ENCODE measurements around the gene ALDH18A1. TPM values are rescaled to one million over a fixed set of nuclear protein-coding genes. Genes with fewer than 3 reads are reported as not detected.

Gene ALDH18A1
- total RNA-seq (10 to 100 TPM; 16.5 to 45.6 (median 38.7) TPM), polyA plus RNA-seq (10 to 100 TPM; 13.7 to 65.8 TPM)
- long read RNA-seq, donor 1, transcript ALDH18A1-202 (18 exons, 3,359 nt): major isoform, 36 of 71 reads
- long read RNA-seq, donor 1, partial matches to known transcripts: 22 of 71 reads
- long read RNA-seq, donor 1, other reads (novel, unspliced or antisense): 10 of 71 reads
- long read RNA-seq, donor 2, transcript ALDH18A1-202 (18 exons, 3,359 nt): major isoform, 10 of 32 reads
- long read RNA-seq, donor 2, partial matches to known transcripts: 19 of 32 reads
- long read RNA-seq, donor 2, other reads (novel, unspliced or antisense): 0 of 32 reads
- long read RNA-seq, donor 3, transcript ALDH18A1-202 (18 exons, 3,359 nt): major isoform, 40 of 80 reads
- long read RNA-seq, donor 3, transcript ALDH18A1-201 (18 exons, 3,337 nt): minor isoform, 5 of 80 reads
- long read RNA-seq, donor 3, partial matches to known transcripts: 19 of 80 reads
- long read RNA-seq, donor 3, other reads (novel, unspliced or antisense): 16 of 80 reads

DNA sequence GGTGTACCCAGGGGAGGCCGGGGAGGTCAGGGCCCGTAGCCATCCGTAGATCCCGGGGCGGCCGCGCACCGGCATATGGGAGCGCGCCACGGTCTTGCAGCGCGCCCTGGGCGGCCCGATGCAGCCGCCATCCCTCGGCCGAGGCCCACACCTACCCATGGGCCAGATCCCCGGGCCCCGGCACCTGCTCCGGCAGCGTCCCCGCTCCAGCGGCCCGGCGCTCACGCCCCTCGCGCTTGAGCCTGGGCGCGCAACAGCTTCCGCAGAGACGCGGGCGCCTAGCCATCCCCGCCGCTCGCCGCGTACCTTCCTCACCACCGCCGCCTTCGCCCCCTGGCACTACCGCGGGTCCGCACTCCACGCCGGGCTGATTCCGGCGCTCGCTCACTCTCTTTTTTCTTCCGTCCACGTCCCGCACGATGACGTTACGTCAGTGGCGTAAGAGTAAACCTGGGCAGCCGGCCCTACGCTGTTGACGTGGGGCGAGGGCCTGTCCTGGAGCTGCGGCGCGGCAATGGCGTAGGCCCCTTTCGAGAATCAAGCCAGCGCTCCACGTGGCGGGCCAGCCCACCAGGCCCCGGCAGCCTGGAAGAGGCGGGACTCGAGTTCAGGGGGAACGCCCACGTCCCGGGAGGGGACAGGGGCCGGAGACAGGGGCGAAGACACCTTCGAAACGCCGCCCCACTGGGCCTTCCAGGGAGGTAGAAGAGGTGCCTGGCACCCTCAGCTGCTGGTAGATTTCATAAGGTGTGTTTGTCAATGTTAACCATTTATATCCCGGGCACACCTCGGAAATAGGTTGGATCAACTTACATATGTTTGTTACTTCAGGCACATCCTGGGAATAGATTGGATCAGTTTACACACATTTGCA lies at the start of gene ALDH18A1:
TSS of gene ALDH18A1 (minus strand) at position 421 of the 874 bp plus-strand sequence. CDS start 3,334 bp downstream, outside the sequence.
- intact Hi-C loops (cut with DNase I): no loop called here
- Histone ChIP-seq H3K9me3 (no peaks in the 10 kb centered on the region), H3K4me1 (ENCODE audit: insufficient read depth) (peaks cover 6% of the 10 kb centered on the region), H3K27ac (peak within 1 kb of the TSS in 1 of 2 donors; percentile 46), H3K36me3 (no peaks in the 10 kb centered on the region), H3K4me3 (peak within 1 kb of the TSS; percentile 88), H3K27me3 (no peaks in the 10 kb centered on the region)
- TF ChIP-seq POLR2A (IDR thresholded peaks at IDR 0.05) (peak; percentile 33), CTCF (IDR thresholded peaks at IDR 0.05) (no peak)
- peak; percentile 91 to 97 (median 95) for DNase-seq
- 0 to 1% (median 0%) methylated on average over 60 to 83 of the region's 83 CpGs for WGBS, 3 donors

DNA sequence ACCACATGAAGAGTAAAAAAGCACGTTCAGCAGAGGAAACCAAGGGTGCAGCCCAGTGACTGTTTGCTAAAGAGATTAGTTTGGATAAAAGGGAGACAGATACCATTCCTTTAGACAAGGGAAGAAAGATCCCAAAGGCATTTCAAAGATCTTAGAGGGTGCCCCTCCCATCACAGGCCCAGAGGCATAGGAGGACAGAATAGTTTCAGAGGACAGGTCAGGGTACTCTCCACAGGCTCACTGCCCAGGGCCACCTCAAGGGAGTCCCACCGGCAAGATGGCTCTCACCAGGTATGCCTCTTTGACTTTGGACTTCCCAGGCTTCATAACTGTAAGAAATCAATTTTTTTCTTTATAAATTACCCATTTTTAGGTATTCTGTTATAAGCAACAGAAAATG lies 41.9 kb upstream of the ALDH18A1 start:
- Histone ChIP-seq H3K27ac (no peak overlapping the region), H3K27me3 (no peaks in the 10 kb centered on the region), H3K4me1 (ENCODE audit: insufficient read depth) (no peaks in the 10 kb centered on the region), H3K9me3 (no peaks in the 10 kb centered on the region), H3K4me3 (no peak overlapping the region), H3K36me3 (no peaks in the 10 kb centered on the region)
- intact Hi-C loops (cut with DNase I): no loop called here
- DNase-seq: no peak
- WGBS, 3 donors: 43 to 50% (median 46%) methylated on average over 2 of the region's 2 CpGs
- TF ChIP-seq CTCF (IDR thresholded peaks at IDR 0.05) (no peak), EP300 (IDR thresholded peaks at IDR 0.05) (no peak), POLR2A (IDR thresholded peaks at IDR 0.05) (no peak)

DNA sequence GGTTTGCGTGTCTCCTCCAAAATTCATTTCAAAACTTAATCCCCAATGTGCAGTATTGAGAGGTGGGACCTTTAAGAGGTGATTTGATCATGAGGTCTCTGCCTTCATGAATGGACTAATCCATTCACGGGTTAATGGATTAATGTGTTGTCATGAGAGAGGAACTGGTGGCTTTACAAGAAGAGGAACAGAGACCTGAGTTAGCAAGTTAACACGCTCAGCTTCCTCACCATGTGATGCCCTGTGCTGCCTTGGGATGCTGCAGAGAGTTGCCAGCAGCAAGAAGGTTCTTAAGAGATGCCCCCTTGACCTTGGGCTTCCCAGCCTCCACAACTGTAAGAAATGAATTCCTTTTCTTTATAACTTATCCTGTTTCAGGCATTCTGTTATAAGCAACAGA lies 40.9 kb upstream of the ALDH18A1 start:
- Histone ChIP-seq H3K27me3 (no peaks in the 10 kb centered on the region), H3K4me1 (ENCODE audit: insufficient read depth) (no peaks in the 10 kb centered on the region), H3K9me3 (no peaks in the 10 kb centered on the region), H3K4me3 (no peak overlapping the region), H3K27ac (no peak overlapping the region), H3K36me3 (no peaks in the 10 kb centered on the region)
- no peak for DNase-seq
- TF ChIP-seq POLR2A (IDR thresholded peaks at IDR 0.05) (no peak), CTCF (IDR thresholded peaks at IDR 0.05) (no peak), EP300 (IDR thresholded peaks at IDR 0.05) (no peak)
- 75 to 82% (median 78%) methylated on average over 3 of the region's 3 CpGs for WGBS, 3 donors
- intact Hi-C loops (cut with DNase I): no loop called here

GRCh38 chr10:95694665-95695064 lies 38.2 kb upstream of the ALDH18A1 start:
- no peaks in the 10 kb centered on the region for H3K4me1 ChIP-seq (ENCODE audit: insufficient read depth)
- no peaks in the 10 kb centered on the region for H3K36me3 ChIP-seq
- WGBS, 3 donors: 91 to 94% (median 93%) methylated on average over 18 of the region's 18 CpGs
- peak in 4 of 5 donors; percentile 22 to 34 (median 30) for DNase-seq
- no peaks in the 10 kb centered on the region for H3K27me3 ChIP-seq
- intact Hi-C loops (cut with DNase I): loop anchor here in 1 of 4 donors (2.0 kb wide), 1 partner anchor 148 kb away; no protein-coding TSS in a partner anchor
- TF ChIP-seq CTCF (IDR thresholded peaks at IDR 0.05) (no peak), EP300 (IDR thresholded peaks at IDR 0.05) (no peak), POLR2A (IDR thresholded peaks at IDR 0.05) (no peak)
- H3K9me3 ChIP-seq: no peaks in the 10 kb centered on the region
- H3K4me3 ChIP-seq: no peak overlapping the region
- H3K27ac ChIP-seq: no peak overlapping the region

Measured in ovary (tissue), 10 donors.